GM12891 (cell line): ENCODE data around the gene TNNT3.

Experiments used
- PAX5 ChIP-seq: IDR thresholded peaks from 2 replicates; pipeline ENCODE4 v1.6.1; 2011; ENCODE audit warnings: low read length, moderate library complexity, mild to moderate bottlenecking; ENCODE audit not compliant: insufficient read depth, severe bottlenecking
- POLR2A ChIP-seq: IDR thresholded peaks from 2 replicates; pipeline ENCODE4 v1.6.1; 2011; ENCODE audit warnings: low read depth, low read length, control low read depth
- POLR2AphosphoS5 ChIP-seq: IDR thresholded peaks from 2 replicates; pipeline ENCODE4 v1.6.1; 2011; ENCODE audit warnings: low read depth, low read length, control low read depth
- POU2F2 ChIP-seq: IDR thresholded peaks from 2 replicates; pipeline ENCODE4 v1.6.1; 2011; ENCODE audit warnings: low read depth, mild to moderate bottlenecking, control low read depth, low read length, moderate library complexity
- SPI1 ChIP-seq: IDR thresholded peaks from 2 replicates; pipeline ENCODE4 v1.6.1; 2011; ENCODE audit warnings: low read depth, low read length, control low read depth
- TAF1 ChIP-seq: IDR thresholded peaks from 2 replicates; pipeline ENCODE4 v1.6.1; 2011; ENCODE audit warnings: low read depth, low read length, control low read depth

GRCh38 chr11:1918436-1919315 lies 827 bp upstream of the TNNT3 start:
- no peak for TF ChIP-seq POLR2A
- TF ChIP-seq SPI1 = no peak
- TF ChIP-seq POLR2AphosphoS5 = no peak
- TF ChIP-seq POU2F2 = no peak
- no peak for TF ChIP-seq TAF1
- TF ChIP-seq PAX5 = no peak
